GM21423 (cell line): ENCODE results near the gene MAP3K8.
"Not testable (repeated sequence)": the region's sequence is repeated elsewhere in the genome, so short reads cannot be mapped to it uniquely, and the experiment has no call there.

ENCODE experiments used
- ATAC-seq: cut with Tn5 transposase; IDR thresholded peaks from one replicate; pipeline ENCODE4 v1.9.1; 2021; ENCODE audit warnings: mild to moderate bottlenecking, moderate library complexity; ENCODE audit not compliant: unreplicated experiment

Gene MAP3K8

GRCh38 chr10:30422981-30423654 is 10.9 kb upstream of the MAP3K8 start:
- no peak for ATAC-seq

DNA sequence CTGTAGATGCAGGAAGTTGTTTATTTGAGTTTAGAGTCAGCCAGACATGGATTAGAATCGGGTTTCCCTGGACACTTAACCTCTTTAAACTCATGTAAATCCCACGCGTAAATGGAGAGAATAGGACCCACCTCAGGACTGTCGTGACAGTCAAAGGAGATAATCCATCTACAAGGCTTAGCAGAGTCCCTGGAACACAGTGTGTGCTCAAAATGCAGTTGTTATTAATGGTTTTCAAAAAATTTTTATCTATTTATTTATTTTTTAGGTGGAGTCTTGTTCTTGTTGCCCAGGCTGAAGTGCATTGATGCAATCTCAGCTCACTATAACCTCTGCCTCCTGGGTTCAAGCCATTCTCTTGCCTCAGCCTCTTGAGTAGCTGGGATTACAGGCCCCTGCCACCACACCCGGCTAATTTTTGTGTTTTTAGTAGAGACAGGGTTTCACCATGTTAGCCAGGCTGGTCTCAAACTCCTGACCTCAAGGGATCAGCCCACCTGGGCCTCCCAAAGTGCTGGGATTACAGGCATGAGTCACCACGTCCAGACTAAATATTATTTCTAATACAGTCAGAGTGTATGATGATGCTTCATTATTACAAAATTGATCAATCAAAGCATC is 10.2 kb upstream of the MAP3K8 start:
- ATAC-seq = not testable (repeated sequence)

- ATAC-seq = no peak
Observed at GRCh38 chr10:30425336-30426075, 8.5 kb upstream of the MAP3K8 start.

DNA sequence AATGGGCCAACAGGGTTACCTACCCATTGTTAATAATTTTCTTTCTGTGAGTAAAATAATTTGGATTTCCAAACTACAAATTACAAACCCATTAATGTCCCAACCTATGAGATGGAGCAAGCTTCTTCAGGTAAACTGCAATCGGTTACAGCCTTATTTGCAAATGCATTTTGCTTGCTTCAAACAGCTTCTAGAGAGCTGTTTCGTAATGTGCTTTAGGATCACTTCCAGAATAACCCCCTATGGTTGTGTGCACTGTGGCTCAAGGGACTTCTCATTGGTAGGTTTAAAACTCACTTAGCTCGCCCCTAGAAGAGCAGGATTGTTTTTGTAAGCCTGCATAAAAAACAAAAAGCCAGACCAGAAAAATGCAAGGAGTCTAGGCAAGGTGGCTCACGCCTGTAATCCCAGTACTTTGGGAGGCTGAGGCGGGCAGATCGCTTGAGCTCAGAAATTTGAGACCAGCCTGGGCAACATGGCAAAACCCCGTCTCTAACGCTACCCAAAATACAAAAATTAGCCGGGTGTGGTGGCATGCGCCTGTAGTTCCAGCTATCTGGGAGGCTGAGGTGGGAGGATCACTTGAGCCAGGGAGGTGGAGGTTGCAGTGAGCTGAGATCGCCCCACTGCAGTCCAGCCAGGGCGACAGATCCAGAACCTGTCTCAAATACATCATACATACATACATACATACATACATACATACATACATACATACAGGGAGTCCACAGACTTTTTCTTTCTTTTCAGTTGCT is 3.3 kb upstream of the MAP3K8 start:
- ATAC-seq = no peak

DNA sequence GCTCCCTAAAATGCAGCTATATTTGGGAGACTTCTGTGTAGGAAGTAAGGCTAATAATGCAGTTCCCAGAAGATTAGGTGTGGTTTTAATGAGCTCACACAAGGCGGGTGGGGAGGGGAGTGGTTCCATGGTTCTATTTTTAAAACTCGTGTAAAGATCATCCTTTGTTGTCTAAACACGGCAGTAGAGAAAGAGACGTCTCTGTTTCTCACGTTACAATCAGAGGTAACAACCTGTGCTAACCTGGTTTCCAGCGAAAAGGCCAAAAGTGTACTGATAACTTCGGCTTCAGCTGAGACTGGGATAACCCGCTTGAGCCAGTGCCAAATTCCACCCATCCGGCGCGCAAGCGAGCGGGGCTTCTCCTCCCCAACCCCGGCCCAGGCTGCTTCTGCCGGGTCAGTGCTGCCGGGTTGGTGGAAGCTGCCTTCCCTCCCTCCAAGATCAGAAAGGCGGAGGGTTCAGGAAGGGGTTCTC is 2.5 kb upstream of the MAP3K8 start:
- no peak for ATAC-seq

- ATAC-seq = peak; percentile 9
Observed at GRCh38 chr10:30432622-30433305, 1.2 kb upstream of the MAP3K8 start.

DNA sequence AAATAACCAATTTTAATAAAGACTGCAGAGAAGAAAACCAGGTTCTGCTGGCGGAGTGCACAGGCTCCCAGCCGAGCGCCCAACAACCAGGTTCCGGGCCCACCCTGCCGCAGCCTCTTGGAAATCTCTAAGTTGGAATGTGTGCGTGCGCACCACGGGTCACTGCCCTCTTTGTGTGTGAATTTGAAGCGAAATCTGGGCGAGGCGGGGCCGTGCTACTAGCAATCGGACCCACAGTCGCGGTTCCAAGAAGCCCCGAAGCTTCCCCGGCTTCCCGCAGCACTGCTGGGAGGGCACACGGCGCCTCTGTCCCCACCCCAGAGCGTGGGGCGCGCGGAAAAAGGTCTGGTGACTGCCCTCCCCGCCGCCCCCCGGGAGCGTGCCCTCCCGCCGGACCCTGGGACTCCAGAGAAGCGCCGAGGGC is 666 bp upstream of the MAP3K8 start:
- ATAC-seq = no peak

GRCh38 chr10:30434273-30435072 is 489 bp downstream of the MAP3K8 start:
- ATAC-seq = peak; percentile 51

DNA sequence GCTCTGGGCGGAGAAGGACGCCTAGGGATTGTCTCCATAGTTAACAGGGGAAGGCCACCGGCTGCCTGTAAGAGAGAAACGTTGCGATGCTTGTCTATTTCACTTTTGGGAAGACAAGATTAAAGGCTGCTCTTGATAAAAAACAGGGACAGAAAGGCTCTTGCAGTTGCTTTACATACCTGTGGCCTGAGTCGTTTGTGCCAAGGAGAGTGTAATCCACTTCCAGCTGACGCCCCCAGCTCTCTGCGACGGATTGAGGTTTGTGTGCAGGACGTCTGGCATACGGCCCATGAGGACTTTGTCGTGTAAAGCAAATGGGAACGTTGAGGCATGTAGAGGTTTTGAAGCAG is 1.1 kb downstream of the MAP3K8 start:
- no peak for ATAC-seq

GRCh38 chr10:30435499-30436167 is 1.6 kb downstream of the MAP3K8 start:
- not testable (repeated sequence) for ATAC-seq

DNA sequence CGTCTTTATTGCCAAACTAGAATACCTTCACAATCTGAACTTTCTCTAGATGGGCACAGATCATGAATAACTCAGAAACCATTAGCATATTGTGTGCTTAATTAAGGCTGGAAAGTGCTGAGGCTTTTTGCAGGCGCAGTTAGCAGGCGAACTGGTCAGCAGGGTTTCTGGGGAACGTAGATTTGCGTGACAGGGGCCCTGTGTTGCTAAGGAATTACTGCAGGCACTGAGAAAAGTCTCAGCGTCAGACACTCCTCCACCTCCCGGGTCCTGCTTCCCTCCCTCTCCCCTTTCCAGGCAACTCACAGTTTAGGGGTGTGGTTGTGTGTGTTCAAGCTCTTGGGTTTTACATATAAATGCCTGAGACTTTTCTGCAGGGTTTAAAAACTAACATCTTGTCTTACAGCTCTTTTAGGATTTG is 2.2 kb downstream of the MAP3K8 start:
- ATAC-seq = no peak

- no peak for ATAC-seq
Observed at GRCh38 chr10:30436671-30437030, 2.7 kb downstream of the MAP3K8 start.

DNA sequence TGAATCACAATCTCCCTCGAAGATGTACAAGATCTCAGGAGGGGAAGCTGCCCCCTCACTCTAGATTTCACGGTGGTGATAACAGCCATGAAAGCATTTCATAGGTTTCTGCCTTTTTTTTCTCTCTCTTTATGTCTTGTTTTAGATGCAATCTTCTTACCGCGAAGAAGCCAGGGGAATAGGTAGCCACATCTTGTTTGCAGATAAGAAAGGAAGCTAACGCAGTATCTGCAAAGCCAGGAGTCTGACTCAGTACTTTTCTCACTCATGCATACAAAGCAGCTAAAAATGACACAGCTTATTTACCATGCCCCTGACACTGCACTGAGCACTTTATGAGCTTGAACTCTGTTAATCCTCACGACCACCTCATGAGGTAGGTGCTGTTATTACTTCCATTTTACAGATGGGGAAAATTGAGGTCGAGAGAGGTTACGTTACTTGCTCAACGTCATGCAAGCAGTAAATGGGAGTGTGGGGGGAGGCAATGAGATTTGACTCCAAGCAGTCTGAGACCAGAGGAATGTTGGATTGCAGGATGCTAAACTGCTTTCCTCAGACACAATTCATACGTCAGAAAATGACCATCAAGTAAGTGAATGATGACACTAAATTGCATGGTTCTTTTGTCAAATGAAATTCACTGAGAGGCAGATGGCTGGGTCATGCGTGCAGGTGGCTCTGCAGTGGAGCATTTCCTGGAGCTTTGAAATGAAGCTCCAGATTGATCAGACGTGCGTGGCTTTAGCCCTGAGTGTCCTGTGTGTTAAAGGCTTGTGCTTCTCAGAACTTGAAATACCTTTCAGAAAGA is 3.3 kb downstream of the MAP3K8 start:
- no peak for ATAC-seq

DNA sequence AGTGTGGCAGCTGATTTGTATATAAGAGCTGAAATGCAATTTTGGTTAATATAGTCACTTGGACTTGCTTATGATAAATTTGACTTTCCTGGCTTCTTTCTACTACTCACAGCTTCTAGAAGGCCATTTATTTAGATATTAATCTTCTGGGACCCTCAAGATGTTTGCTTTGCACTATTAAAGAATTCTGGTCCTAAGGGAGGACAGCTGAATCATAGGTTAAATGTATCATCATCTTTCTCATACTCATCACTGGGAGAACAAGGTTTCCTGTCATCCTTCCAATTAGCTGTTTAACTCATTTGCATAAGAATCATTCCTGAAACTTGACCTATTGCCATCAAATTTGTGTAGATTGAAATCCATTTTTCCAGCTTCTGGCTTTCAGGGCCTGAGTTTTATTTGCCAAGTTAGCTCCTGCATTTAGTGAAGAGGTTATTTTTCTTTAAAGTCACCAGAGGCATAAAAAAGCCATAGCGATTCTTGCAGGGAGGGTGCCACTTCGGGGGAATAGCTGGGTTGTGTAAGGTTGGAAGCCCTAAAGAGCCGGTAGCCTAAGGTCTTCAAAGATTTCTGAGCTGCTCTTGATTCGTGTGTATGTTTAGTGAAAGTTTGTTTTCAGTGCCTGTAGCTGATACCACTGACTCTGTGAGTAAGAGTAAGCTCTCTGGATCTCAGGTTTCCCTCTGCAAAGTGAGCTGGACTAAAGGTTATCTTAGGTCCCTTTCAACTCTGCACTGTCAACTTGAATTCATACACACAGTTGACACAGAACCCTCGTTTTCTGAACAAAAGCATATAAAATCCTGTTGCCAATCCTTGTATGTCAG is 4.3 kb downstream of the MAP3K8 start:
- ATAC-seq = no peak

DNA sequence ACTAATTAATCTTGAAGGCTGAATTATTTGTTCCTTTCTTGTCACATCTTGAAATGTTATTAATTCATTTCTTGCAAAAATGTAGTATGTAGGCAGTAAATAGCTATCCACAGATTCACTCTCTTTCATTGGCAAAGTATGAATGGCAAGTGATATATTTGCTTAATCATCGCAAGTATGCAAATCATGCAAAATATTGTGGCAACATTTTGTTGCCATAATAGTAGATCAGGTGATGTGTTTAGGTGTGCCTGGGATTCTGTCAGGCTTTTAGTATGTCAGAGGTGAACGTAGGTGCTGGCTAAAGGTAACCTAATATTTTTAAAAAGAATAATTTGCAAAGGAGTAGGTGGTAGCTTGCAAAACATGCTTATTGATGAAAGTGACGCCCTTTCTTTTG is 5.9 kb downstream of the MAP3K8 start:
- no peak for ATAC-seq

- ATAC-seq = no peak
Observed at GRCh38 chr10:30442019-30442606, 8.1 kb downstream of the MAP3K8 start.

DNA sequence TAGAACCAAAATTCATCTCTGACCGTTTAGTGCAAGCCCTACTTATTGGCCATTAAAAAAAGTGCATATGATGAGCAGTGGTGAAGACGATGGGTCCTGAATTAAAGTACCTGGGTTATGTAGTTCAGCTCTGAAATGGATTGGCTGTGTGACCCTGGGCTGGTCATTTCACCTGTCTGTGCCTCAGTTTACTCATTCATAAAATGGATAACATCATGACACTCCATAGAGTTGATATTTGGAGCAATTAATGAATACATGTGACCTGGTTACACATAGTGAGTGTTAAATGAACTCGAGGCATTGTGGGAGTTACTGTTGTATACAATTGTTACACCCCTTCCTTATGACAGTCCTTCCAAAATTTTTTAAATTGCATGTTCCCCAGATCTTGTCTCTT is 9.1 kb downstream of the MAP3K8 start:
- ATAC-seq = no peak
